D721Med (cell line): Measurements from ENCODE around the gene GPRC5D.

Experiments
- DNase-seq: peaks from one replicate; pipeline ENCODE4 v3.0.0; 2011; ENCODE audit warnings: low spot score; ENCODE audit not compliant: insufficient read length
- FAIRE-seq: peaks from 2 replicates; lab custom pipeline; 2011; peaks lifted over from hg19 to GRCh38; lab: Jason Lieb, UNC
- TF ChIP-seq, protein P1 (sequence below): IDR thresholded peaks from 2 replicates; pipeline ENCODE4 v1.5.1; 2012; ENCODE audit warnings: mild to moderate bottlenecking, control low read depth; ENCODE audit not compliant: insufficient read depth; ENCODE audit errors: missing control alignments

Gene GPRC5D

GRCh38 chr12:12909228-12909994 lies 42.6 kb downstream of the GPRC5D start:
- TF ChIP-seq, protein P1, sequence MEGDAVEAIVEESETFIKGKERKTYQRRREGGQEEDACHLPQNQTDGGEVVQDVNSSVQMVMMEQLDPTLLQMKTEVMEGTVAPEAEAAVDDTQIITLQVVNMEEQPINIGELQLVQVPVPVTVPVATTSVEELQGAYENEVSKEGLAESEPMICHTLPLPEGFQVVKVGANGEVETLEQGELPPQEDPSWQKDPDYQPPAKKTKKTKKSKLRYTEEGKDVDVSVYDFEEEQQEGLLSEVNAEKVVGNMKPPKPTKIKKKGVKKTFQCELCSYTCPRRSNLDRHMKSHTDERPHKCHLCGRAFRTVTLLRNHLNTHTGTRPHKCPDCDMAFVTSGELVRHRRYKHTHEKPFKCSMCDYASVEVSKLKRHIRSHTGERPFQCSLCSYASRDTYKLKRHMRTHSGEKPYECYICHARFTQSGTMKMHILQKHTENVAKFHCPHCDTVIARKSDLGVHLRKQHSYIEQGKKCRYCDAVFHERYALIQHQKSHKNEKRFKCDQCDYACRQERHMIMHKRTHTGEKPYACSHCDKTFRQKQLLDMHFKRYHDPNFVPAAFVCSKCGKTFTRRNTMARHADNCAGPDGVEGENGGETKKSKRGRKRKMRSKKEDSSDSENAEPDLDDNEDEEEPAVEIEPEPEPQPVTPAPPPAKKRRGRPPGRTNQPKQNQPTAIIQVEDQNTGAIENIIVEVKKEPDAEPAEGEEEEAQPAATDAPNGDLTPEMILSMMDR = no peak
- FAIRE-seq (no peak), DNase-seq (no peak)

DNA sequence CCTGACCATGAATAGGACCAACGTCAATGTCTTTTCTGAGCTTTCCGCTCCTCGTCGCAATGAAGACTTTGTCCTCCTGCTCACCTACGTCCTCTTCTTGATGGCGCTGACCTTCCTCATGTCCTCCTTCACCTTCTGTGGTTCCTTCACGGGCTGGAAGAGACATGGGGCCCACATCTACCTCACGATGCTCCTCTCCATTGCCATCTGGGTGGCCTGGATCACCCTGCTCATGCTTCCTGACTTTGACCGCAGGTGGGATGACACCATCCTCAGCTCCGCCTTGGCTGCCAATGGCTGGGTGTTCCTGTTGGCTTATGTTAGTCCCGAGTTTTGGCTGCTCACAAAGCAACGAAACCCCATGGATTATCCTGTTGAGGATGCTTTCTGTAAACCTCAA lies 43.3 kb downstream of the GPRC5D start:
- TF ChIP-seq, protein P1 = no peak
- no peak for DNase-seq
- FAIRE-seq = no peak

- no peak for DNase-seq
- no peak for FAIRE-seq
- TF ChIP-seq, protein P1 = no peak
These were observed 43.7 kb downstream of the GPRC5D start for GRCh38 chr12:12908252-12908651.

DNA sequence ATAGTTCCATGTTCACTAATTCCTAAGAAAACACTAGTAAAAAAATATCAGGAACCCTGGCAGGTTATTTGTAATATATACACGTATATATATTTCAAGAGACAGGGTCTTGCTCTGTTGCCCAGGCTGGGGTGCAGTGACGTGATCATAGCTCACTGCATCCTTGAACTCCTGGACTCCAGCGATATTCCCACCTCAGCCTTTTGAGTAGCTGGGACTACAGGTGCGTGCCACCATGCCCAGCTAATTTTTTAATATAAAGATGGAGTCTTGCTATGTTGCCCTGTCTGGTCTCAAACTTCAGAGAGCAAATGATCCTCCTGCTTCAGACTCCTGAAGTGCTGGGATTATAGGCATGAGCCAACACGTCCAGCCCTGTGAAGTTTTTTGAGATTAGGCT lies 44.4 kb downstream of the GPRC5D start:
- TF ChIP-seq, protein P1 = no peak
- FAIRE-seq (no peak), DNase-seq (no peak)

- no peak for DNase-seq
- FAIRE-seq = no peak
- TF ChIP-seq, protein P1 = no peak
These were observed 48.0 kb downstream of the GPRC5D start for GRCh38 chr12:12903642-12904609.

DNA sequence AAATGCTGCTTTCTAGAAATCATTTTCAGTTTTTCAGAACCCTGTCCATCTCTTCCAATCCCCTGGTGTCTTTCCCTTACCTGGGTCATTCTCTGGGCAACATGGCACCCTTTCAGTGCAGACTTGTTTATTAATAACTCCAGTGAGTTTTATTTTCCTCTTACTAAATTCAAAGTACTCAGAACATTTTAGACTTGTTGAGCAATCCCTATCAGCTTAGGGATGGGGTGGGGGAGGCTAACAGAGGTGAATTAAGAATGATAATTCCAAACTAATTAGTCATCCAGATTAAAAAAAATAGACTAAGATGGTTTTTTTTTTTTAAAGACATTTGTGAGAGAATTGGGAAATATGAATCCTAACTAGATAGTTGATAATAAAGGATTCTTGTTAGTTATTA lies 49.9 kb downstream of the GPRC5D start:
- TF ChIP-seq, protein P1 = no peak
- FAIRE-seq (no peak), DNase-seq (no peak)
